HG03469 (cell line): ENCODE data around the gene SHISAL2B.
"Not testable (repeated sequence)": the region's sequence is repeated elsewhere in the genome, so short reads cannot be mapped to it uniquely, and the experiment has no call there.

Experiments
- ATAC-seq: cut with Tn5 transposase; IDR thresholded peaks from one replicate; pipeline ENCODE4 v1.9.1; 2021; ENCODE audit warnings: mild to moderate bottlenecking, moderate library complexity, moderate number of reproducible peaks; ENCODE audit not compliant: unreplicated experiment

Gene SHISAL2B

DNA sequence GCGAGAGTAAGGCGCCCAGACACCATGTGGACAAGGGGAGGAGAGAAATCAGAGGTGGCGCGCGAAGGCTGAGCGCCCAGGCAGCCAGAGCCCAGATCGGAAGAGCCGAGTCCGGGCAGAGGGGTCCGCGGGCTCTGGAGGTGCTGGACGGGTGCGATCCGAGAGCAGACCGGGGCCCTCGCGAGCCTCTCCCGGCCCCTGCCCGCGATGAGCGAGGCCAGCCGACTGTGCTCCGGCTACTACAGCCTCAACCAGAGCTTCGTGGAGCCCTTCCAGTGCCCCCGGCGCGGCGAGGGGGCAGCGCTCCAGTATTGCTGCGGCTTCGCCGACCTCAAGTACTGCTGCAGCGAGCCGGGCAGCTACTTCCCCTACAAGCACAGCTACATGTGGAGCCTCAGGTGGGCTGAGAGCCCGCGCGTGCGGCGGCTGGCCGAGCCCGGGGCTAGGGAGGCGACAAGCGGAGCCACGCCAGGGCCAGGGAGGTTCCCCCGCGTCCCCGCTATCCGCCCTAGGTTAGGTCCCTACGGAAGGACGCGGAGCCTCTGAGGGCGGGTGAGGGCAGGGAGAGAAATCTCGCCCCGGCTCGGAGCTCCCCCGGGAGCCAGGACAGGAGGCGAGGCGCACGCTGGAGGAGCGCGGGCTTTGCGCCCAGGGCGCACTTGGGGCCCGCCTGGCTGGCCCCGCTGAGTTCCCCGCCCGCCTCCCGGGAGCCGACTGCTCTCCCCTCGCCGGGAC is at the start of gene SHISAL2B:
Gene SHISAL2B, plus strand, starts transcription at position 87 of the 735 bp plus-strand sequence. Its CDS starts 121 bp downstream, at position 208.
- no peak for ATAC-seq

DNA sequence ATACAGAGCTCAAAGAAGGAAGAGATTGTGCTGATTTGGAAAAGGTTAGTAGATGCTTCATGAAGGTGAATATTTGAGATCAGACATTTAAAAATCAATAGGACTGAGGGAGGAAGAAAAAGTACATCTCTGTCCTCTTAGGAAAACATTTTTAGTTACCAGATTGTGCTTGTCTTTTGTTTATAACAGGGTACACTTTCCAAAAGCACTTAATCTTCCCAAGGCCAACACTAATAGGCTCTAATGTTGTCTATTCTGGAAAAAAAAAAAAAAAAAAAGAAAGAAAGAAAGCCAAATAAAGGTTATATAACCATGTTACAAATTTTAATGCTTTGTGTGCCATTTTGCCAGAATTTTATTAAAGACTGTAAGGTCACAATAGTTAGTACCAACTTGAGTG is 45.5 kb upstream of the SHISAL2B start:
- ATAC-seq: no peak

DNA sequence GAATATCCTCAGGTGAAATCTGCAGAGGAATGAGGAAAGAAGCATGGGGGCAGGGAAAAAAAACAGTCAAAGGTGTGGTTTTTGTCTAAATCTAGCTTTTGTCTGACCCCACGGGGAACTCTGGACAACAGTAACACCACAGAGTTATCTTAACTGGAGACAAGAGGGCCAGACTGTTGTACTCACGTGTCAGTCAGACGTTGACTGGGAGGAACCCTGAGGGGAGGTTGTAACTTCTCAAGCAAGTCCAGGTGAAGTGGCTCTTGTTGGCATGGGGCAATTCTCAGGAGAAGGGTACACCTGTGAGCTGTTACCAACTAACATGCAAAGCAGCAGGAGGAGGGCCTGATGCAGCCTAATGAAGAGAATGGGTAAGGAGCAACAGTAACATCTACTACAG is 44.1 kb upstream of the SHISAL2B start:
- no peak for ATAC-seq

DNA sequence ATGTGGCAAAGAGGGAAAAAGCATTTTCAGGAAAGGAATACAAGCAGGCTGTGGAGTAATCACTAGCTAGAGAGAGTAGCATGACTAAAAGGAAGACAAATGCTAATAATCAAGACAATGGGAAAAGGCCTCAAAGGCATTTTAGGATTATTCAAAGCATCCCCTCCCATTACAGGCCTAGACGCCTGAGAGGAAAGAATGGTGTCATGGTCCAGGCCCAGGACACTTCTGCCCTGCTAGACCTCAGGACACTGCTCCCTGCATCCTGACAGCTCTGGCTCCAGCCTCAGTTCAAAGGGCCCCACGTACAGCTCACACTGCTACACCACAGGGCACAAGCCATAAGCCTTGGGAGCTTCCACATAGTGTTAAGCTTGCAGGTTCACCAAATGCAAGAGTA is 40.8 kb upstream of the SHISAL2B start:
- no peak for ATAC-seq

DNA sequence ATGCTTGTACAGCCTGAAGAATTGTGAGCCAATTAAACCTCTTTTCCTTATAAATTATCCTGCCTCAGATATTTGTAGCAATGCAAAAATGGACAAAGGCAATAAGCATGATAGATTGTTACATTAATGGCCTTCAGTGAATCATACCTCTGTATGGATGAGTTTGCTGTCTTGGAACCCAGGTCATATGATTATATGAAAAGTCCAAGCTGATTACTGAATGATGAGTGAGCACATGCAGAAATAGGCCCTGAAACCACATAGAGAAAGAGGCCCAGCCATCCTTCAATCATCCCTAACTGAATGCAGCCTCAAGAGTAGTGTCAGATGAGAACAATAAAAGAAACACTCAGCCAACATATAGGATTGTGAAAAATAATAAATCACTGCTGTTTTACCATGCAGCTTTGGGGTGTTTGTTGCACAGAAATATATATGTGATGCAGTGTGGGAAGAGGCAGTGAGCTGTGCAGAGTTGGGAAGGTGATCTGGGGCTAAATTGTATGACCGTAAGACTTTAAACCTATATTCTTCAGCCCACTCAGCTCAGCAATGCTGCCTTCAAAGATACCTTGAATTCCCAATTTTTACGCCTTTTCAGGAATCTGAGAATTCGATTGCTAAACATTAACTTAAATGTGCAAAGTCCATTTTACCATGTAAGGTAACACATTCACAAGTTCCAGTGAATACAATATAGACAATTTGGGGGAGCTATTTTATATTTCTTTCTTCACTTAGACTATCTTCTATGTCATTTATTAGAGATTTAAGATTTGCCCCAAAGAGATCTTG is 36.3 kb upstream of the SHISAL2B start:
- no peak for ATAC-seq

DNA sequence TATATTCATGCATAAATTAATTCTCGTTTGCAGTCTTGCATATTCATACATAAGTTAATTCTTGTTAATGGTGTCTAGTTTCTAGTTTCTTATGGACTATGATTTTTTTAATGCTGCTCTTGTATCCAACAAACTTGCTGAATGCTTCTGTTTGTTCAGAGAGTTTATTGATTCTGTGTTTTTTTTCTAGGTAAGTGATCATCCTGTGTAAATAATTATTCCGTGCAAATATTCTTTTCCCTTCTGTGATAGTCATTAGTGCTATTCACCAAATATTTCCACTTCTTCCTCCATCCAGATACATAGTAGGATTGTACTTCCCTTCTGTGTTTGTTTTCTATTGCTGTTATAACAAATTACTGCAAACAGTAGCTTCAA is 35.8 kb upstream of the SHISAL2B start:
- no peak for ATAC-seq

DNA sequence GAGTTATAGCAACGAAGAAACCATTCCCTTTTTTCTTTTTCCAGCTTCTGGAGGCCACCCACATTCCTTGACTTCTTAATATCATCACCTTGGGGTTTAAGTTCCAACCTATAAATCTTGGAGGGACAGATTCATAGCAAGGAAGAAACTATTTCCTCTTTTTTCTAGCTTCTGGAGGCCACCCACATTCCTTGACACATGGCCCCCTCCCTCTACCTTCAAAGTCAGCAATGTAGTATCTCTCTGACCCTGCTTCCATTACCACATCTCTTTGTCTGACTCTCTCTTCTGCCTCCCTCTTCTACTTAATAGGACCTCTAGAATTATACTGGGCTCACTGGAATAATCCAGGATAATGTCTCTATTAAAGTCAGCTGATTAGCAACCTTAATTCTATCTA is 34.7 kb upstream of the SHISAL2B start:
- no peak for ATAC-seq

DNA sequence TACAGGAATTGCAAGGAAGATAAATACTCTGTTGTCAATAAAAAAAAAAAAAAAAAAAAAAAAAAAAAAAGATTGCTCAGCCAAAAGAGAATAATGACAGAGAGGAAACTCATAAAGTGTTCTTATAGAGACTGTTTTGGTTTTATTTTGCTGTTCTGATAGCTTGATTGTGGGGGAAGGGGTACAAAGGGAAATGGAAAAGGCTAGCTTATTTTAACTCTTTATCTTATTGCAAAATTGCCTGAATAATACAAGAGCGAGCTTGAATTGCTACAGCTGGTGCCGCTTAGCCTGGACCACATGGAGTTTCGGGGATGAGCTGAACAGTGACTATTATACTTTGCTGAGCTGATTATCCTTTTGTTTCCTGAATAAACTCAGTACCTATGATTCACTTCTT is 31.0 kb upstream of the SHISAL2B start:
- ATAC-seq: no peak

DNA sequence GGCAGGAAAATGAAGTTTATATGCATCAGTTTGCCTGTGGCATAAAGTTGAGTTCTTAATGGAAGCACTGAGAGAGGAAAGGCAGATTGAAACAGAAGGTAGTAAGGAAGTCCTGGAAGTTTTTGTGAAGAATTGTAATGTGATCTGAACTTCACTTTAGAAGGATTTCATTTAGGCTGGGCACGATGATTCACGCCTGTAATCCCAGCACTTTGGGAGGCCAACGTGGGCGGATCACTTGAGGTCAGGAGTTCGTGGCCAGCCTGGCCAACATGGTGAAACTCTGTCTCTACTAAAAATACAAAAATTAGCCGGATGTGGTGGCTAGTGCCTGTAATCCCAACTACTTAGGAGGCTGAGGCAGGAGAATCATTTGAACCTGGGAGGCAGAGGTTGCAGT is 27.1 kb upstream of the SHISAL2B start:
- ATAC-seq: not testable (repeated sequence)

DNA sequence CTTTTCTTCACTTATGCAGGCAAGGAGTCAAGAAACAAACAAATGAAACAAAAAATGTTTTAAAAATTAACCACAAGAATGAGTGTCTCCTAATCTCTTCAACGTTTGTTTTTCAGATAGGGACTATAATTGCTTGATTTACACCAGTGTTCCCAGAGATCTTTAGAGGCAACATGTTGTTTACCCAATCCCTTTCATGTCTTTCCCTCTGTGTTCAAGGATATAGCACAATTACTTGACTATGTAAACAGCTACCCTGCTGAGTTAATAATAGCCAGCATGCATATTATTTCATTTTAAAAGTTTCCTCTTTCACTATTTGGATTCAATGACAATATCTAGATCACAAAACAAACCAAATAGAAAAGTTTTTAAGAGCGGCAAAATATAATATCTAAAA is 25.1 kb upstream of the SHISAL2B start:
- no peak for ATAC-seq

DNA sequence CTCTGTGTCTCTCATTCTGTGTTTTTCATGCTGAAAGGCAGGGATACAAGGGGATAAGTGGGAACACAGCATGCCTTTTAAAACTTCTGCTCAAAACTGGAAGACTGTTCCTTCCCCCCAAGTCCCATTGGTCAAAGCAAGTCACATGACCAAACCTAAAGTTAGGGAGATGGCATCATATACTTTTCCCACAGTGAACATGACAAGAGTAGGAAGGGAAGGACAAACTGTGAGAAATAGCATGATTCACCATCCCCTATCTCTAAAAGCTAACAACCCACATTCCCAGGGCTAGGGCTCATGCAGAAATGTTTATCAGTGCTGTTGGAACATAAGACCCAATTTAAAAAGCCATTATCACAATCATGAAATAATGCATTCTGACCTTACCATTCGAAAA is 24.2 kb upstream of the SHISAL2B start:
- ATAC-seq: no peak

DNA sequence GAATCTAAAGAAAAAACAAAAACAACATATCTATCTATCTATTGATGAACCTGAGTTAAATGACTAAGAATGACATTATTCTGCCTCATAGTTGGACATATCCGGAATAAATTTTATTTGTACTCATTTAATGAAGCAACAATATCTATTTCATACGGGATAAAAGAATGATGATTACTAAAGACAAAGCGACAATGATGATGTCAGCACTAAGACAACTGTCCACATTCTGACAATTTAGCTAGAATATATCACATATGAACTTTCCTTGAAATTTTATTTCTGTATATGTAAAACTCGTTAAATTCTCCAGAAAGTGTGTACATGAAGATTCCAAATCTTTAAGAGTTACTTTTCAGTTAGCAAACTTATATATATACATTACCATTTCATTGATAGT is 23.2 kb upstream of the SHISAL2B start:
- ATAC-seq: no peak

DNA sequence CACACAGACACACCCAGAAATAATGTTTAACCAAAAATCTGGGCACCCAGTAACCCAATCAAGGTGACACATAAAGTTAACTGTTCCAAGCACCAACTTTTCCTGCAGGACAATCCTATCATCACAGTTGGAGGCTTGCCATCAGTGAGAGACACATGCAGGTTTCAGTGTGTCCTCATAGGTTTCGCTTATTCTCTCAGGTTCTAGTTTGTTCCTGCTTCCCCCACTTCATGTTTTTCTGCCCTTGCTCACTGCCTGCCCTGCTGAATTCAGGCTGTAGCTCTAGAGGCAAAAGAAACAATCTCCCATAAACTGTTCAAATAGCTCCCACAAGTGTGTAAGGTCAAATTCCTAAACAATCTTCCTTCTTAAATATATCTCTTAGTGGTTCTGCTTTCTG is 20.0 kb upstream of the SHISAL2B start:
- ATAC-seq: no peak

DNA sequence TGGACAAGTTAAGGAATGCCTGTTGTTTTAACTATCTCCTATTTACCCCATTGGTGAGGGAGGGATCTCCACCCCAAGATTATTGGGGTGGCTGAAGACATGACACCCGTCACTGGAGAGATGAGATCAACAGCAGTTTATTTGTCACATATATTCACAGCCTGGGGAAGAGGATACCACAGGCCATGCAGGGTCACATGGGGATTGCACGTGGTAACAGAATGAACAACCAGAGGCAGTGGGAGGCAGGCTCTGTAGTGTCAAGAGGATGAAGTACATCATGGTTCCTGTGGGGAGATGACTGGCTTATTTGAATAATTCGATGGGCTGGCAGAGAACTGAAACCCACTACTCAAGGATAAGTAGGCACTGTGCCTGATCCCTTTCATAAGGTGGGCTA is 18.6 kb upstream of the SHISAL2B start:
- ATAC-seq: no peak

DNA sequence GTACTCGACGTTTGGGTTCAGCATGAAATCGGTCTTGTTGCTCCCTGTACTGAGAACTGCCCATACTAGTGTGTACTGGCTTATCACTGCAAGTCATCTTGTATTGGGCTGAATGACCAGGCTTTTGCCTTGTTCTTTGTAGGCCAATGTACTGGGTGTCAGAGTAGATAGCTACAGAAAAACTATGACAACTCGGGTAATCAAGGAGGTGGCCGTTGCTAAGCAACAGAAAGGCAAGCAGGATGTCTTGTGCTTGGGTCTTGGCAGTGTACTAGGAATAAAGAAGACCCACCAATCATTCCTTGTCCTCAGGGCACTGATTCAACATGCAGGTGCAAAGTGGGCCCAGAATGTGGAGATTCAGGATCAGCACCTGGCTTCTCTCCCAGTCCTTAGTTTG is 11.9 kb upstream of the SHISAL2B start:
- ATAC-seq: no peak

DNA sequence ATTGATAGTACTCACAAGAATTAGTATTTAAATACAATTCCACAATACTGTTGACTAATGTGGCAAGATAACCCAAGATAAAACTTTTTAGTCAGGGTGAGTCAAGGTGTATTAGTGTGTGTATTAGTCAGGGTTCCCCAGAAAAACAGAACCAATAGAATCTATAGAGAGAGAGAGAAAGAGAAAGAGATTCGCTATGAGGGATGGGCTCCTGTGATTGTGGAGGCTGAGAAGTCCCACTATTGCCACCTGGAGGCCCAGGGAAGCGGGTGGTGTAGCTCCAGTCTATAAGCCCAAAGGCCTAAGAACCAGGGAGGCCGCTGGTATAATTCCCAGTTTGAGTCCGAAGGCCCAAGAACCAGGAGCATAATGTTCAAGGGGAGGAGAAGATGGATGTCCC is 10.0 kb upstream of the SHISAL2B start:
- no peak for ATAC-seq

DNA sequence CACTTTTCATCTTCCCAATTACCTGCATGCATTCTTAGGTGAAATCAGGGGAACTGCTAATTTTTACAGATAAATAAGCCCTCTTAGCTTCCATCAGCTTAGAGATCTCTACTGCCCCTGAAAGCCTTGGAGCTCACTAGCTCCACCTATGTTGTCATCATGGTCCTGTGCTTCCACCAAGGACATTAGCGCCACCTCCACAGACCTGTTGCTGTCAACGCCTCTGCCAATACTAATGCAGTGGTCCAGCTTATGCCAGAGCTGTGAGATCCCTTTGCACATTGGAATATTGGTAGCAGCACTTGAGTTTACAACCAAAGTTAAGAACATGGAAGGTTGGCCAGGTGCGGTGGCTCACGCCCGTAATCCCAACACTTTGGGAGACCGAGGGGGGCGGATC is 7.7 kb upstream of the SHISAL2B start:
- no peak for ATAC-seq

DNA sequence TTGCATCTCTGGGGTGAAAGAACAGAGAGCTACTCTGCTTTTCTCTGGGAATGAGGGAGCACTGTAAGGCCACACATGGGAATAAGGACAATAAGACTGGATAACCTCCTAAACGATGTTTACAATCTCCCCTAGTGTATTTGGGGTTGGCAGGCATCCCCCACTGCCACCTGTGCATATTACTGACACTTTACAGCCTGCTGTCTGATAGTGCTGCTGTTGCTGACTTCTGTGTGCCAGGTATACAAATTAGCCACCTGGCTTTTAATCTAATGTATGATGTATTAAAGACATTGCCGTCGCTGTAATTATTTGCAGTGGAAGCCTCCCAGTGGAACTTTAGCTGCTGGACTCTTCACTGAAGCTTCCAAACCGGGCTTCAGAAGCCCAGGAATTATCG is 4.4 kb upstream of the SHISAL2B start:
- ATAC-seq: no peak

DNA sequence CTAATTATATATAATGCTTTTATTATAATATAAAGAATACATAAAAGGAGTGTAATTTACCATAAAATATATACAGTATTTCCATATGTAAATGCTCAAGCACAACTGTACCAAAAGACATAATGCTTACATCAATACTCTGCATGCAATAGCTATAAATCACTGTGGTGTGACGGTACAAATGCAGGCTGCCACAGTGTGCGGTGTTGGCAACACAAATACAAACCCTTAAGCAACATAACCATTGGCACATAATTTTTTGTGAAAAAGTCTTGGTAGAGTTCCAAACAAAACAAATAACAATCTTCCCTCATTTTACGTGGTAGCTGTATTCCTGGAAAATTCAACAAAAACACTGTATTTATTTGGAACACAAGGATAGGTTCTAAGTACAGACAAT is 1.9 kb upstream of the SHISAL2B start:
- no peak for ATAC-seq

DNA sequence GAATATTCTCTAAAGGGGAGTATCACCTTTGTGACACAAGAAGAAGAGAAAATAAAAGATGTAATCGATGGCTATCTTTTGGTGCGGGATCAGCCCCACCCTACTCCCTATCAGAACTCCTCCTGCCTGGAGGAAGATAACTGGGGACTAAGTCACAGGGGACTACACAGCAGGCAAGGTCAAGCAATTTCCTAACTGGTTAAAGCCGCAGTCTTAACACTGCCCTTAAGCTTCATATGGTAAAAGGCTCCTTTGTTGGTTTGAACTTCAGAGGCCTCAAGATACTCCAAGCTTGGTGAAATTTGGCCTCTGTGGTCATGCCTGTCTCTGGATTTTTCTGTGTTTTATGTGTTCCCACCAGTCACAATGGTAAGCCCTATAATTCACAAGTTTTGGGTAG is 1.3 kb upstream of the SHISAL2B start:
- no peak for ATAC-seq

DNA sequence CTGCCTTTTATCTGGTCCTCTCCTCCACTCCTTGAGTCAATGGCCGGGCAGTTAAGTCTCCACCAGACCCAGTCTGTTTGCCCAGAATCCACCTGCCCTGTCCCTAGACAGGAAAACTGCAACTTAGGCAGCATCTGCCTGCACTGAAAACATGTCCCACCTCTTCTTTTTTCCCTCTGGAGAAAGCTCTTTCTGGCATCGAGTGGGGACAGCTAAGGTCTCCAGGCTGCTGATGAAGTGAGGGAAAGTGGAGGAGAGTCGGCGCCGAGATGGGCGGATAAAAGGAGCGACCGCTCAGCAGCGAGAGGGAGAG is 243 bp upstream of the SHISAL2B start:
- ATAC-seq: no peak

DNA sequence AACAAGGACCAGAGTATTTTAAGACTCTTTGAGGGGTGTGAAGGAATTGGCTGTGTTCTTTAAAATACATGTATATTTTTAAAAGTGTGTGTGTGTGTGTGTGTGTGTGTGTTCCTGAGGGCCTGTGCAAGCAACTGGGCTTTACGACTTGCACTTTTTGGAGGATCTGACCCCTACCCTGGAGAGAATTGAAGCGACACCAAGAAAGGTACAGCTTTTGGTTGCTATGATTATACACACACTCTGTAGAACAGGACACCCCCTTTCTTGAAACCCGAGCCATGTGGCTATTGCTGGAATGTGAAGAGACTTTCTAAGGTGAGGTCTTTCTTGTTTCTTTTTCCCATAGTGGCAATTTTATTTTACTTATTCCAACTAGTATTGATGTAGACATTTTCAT is 988 bp downstream of the SHISAL2B start:
- ATAC-seq: no peak

DNA sequence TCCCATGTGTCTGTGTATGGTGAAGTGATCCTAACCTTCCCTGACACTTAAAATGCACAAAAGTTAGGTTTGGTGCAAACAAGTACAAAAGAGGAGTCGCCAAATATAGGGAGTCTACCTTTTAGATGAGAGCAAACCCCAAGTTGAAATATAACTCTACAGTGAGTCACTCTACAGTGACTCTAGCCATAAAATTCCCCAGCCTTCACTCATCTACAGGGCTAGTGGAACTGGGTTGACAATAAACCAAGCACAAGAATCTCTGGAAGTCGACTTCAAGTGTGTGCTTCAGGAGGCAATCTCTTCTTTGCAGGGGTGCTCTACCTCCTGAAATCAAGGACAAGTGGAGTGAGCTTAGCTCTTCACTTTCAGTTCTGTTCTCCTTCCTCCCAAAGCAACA is 3.3 kb downstream of the SHISAL2B start:
- ATAC-seq: no peak
